ENCODE data around the gene PGAM5. TPM values are rescaled to one million over a fixed set of nuclear protein-coding genes. Genes with fewer than 3 reads are reported as not detected.
A peak's percentile ranks its signal among the peaks of the same experiment; 100 is the strongest.

Gene PGAM5
- polyA plus RNA-seq, 3 donors, result 7.0 to 10.3 (median 9.6) TPM

- peaks cover 0 to 2% (median 0%) of the 10 kb centered on the region in 3 donors for H3K27me3 Mint-ChIP-seq (ENCODE audit: low read depth in 3 of 3)
- no peaks in the 10 kb centered on the region for H4K20me1 ChIP-seq (ENCODE audit: insufficient read depth, low read length)
- H3K36me3 Mint-ChIP-seq, result peaks cover 63 to 89% of the 10 kb centered on the region in 2 donors
- no peak overlapping the region for H3K27ac ChIP-seq (ENCODE audit: low read depth in 1 of 2, low read length in 2 of 2)
- H3K27ac Mint-ChIP-seq, result peak overlapping the region in 2 of 7 donors; percentile 52 to 54
- H3K27me3 ChIP-seq (ENCODE audit: control insufficient read depth in 2 of 2, insufficient read depth in 2 of 2, low read length in 2 of 2), result no peaks in the 10 kb centered on the region
- no peaks in the 10 kb centered on the region for H3K9me3 ChIP-seq (replicated peaks in 1 of 2; ENCODE audit: control insufficient read depth in 1 of 2, insufficient read depth in 1 of 2, low read length in 2 of 2)
- H2AFZ ChIP-seq (ENCODE audit: insufficient read depth, low read depth, low read length, poor library complexity, severe bottlenecking), result no peak overlapping the region
- H3K36me3 ChIP-seq (replicated peaks in 1 of 2; ENCODE audit: control insufficient read depth in 1 of 2, insufficient read depth in 2 of 2, low read length in 2 of 2), result peaks cover 61 to 86% of the 10 kb centered on the region in 2 donors
- H3K4me3 ChIP-seq (replicated peaks in 1 of 3; ENCODE audit: low read depth in 2 of 3, low read length in 3 of 3), result no peak overlapping the region
- H3K79me2 ChIP-seq (ENCODE audit: insufficient read depth, low read length), result no peaks in the 10 kb centered on the region
- no peak overlapping the region for H3K4me3 Mint-ChIP-seq
- H3K9me3 Mint-ChIP-seq, result no peaks in the 10 kb centered on the region
- TF ChIP-seq CTCF (IDR thresholded peaks at IDR 0.05), result no peak
- WGBS (ENCODE audit: insufficient coverage), result 96% methylated on average over 5 of the region's 5 CpGs
- intact Hi-C loops (cut with micrococcal nuclease), result no loop called here
- DNase-seq, result no peak
- no peak overlapping the region for H3K9ac ChIP-seq (ENCODE audit: insufficient read depth, low read length, poor library complexity, severe bottlenecking)
- H3K4me2 ChIP-seq (replicated peaks; ENCODE audit: extremely low read depth, low read length, poor library complexity, severe bottlenecking), result no peak overlapping the region
- H3K4me1 ChIP-seq (ENCODE audit: control insufficient read depth in 1 of 2, insufficient read depth in 2 of 2, low read length in 2 of 2), result no peaks in the 10 kb centered on the region
- peaks cover 2% of the 10 kb centered on the region for H3K4me1 Mint-ChIP-seq
These were observed 36.1 kb upstream of the PGAM5 start for GRCh38 chr12:132674561-132674960.

GRCh38 chr12:132675757-132676432, 34.7 kb upstream of the PGAM5 start:
- WGBS (ENCODE audit: insufficient coverage), result 99% methylated on average over 9 of the region's 14 CpGs
- peaks cover 13% of the 10 kb centered on the region for H3K79me2 ChIP-seq (ENCODE audit: insufficient read depth, low read length)
- H3K27ac ChIP-seq (ENCODE audit: low read depth in 1 of 2, low read length in 2 of 2), result no peak overlapping the region
- intact Hi-C loops (cut with micrococcal nuclease), result no loop called here
- no peaks in the 10 kb centered on the region for H3K27me3 ChIP-seq (ENCODE audit: control insufficient read depth in 2 of 2, insufficient read depth in 2 of 2, low read length in 2 of 2)
- no peaks in the 10 kb centered on the region for H3K9me3 ChIP-seq (replicated peaks in 1 of 2; ENCODE audit: control insufficient read depth in 1 of 2, insufficient read depth in 1 of 2, low read length in 2 of 2)
- H3K9me3 Mint-ChIP-seq, result no peaks in the 10 kb centered on the region
- H3K4me3 Mint-ChIP-seq, result no peak overlapping the region
- DNase-seq, result no peak
- H3K36me3 Mint-ChIP-seq, result peaks cover 71 to 90% of the 10 kb centered on the region in 2 donors
- H3K9ac ChIP-seq (ENCODE audit: insufficient read depth, low read length, poor library complexity, severe bottlenecking), result no peak overlapping the region
- H3K4me1 ChIP-seq (ENCODE audit: control insufficient read depth in 1 of 2, insufficient read depth in 2 of 2, low read length in 2 of 2), result no peaks in the 10 kb centered on the region
- no peak overlapping the region for H3K27ac Mint-ChIP-seq
- H2AFZ ChIP-seq (ENCODE audit: insufficient read depth, low read depth, low read length, poor library complexity, severe bottlenecking), result no peak overlapping the region
- H3K4me1 Mint-ChIP-seq, result peaks cover 2% of the 10 kb centered on the region
- H3K36me3 ChIP-seq (replicated peaks in 1 of 2; ENCODE audit: control insufficient read depth in 1 of 2, insufficient read depth in 2 of 2, low read length in 2 of 2), result peaks cover 64 to 89% of the 10 kb centered on the region in 2 donors
- H4K20me1 ChIP-seq (ENCODE audit: insufficient read depth, low read length), result no peaks in the 10 kb centered on the region
- no peak overlapping the region for H3K4me2 ChIP-seq (replicated peaks; ENCODE audit: extremely low read depth, low read length, poor library complexity, severe bottlenecking)
- TF ChIP-seq CTCF (IDR thresholded peaks at IDR 0.05), result no peak
- H3K27me3 Mint-ChIP-seq (ENCODE audit: low read depth in 3 of 3), result peaks cover 0 to 2% (median 0%) of the 10 kb centered on the region in 3 donors
- H3K4me3 ChIP-seq (replicated peaks in 1 of 3; ENCODE audit: low read depth in 2 of 3, low read length in 3 of 3), result no peak overlapping the region

Measured in CD14-positive monocyte (primary cell).